GM19468 (cell line): ENCODE data around the gene CCDC77.
"Not testable (repeated sequence)": the region's sequence is repeated elsewhere in the genome, so short reads cannot be mapped to it uniquely, and the experiment has no call there.

Experiments
- ATAC-seq: cut with Tn5 transposase; IDR thresholded peaks from one replicate; pipeline ENCODE4 v1.9.1; 2021; ENCODE audit warnings: mild to moderate bottlenecking, moderate library complexity, moderate number of reproducible peaks; ENCODE audit not compliant: unreplicated experiment; ENCODE audit errors: extremely low read depth

The CCDC77 gene

GRCh38 chr12:401235-402028, at the start of gene CCDC77:
Gene CCDC77 (plus strand): TSS chr12:401644. CDS start chr12:409384, 7,740 bp downstream.
- peak; percentile 91 for ATAC-seq

- ATAC-seq = no peak
Measured at GRCh38 chr12:356276-356988, 45.0 kb upstream of the CCDC77 start.

GRCh38 chr12:359091-359490, 42.4 kb upstream of the CCDC77 start:
- no peak for ATAC-seq

- no peak for ATAC-seq
Measured at GRCh38 chr12:366820-367219, 34.6 kb upstream of the CCDC77 start.

- no peak for ATAC-seq
Measured at GRCh38 chr12:367972-368371, 33.5 kb upstream of the CCDC77 start.

GRCh38 chr12:370739-371485, 30.5 kb upstream of the CCDC77 start:
- not testable (repeated sequence) for ATAC-seq

- no peak for ATAC-seq
Measured at GRCh38 chr12:386651-387050, 14.8 kb upstream of the CCDC77 start.

GRCh38 chr12:388012-388411, 13.4 kb upstream of the CCDC77 start:
- ATAC-seq = no peak

GRCh38 chr12:388541-389141, 12.8 kb upstream of the CCDC77 start:
- no peak for ATAC-seq

GRCh38 chr12:389142-390096, 12.0 kb upstream of the CCDC77 start, which contains the start of gene KDM5A:
Gene KDM5A (minus strand): TSS chr12:389320. CDS start chr12:389091, 229 bp downstream.
- ATAC-seq = peak; percentile 79

- no peak for ATAC-seq
Measured at GRCh38 chr12:400828-401227, 616 bp upstream of the CCDC77 start.

GRCh38 chr12:402029-402389, 565 bp downstream of the CCDC77 start:
- no peak for ATAC-seq

- no peak for ATAC-seq
Measured at GRCh38 chr12:414859-415258, 13.4 kb downstream of the CCDC77 start.

- ATAC-seq = no peak
Measured at GRCh38 chr12:418432-418831, 17.0 kb downstream of the CCDC77 start.

- no peak for ATAC-seq
Measured at GRCh38 chr12:422526-422925, 21.1 kb downstream of the CCDC77 start.

GRCh38 chr12:435737-436136, 34.3 kb downstream of the CCDC77 start:
- ATAC-seq = not testable (repeated sequence)

- no peak for ATAC-seq
Measured at GRCh38 chr12:442235-442884, 40.9 kb downstream of the CCDC77 start.

GRCh38 chr12:447141-447540, 45.7 kb downstream of the CCDC77 start:
- ATAC-seq = no peak

- no peak for ATAC-seq
Measured at GRCh38 chr12:449203-449602, 47.8 kb downstream of the CCDC77 start.
